Calu3 (cell line): ENCODE data around the gene PDCL3. TPM values are rescaled to one million over a fixed set of nuclear protein-coding genes. Genes with fewer than 3 reads are reported as not detected.

Source experiments
- BruUV-seq: library from RNA; stranded (reverse); fragments of 400-500 nt; replicated peaks from 2 replicates; lab custom pipeline; 2021; lab: Mats Ljungman, UMichigan
- CTCF ChIA-PET: fragments of 300-600 bp; sonication (Branson Sonifier 250); formaldehyde crosslinking; loops from one replicate; lab custom pipeline; 2022; ENCODE audit warnings: antibody characterized with exemption; lab: Charles Lee
- DNase-seq: peaks from one replicate; pipeline ENCODE4 v3.0.0; 2022
- H3K27ac Mint-ChIP-seq: one replicate; pipeline ENCODE4 v1.8.0; 2022; ENCODE audit warnings: mixed read lengths; ENCODE audit not compliant: unreplicated experiment
- H3K27me3 Mint-ChIP-seq: one replicate; pipeline ENCODE4 v1.8.0; 2022; ENCODE audit warnings: mixed read lengths; ENCODE audit not compliant: unreplicated experiment
- H3K36me3 Mint-ChIP-seq: one replicate; pipeline ENCODE4 v1.8.0; 2022; ENCODE audit warnings: mild to moderate bottlenecking, moderate library complexity, mixed read lengths; ENCODE audit not compliant: insufficient read depth, unreplicated experiment
- H3K4me1 Mint-ChIP-seq: one replicate; pipeline ENCODE4 v1.8.0; 2022; ENCODE audit warnings: mild to moderate bottlenecking, low read depth, mixed read lengths; ENCODE audit not compliant: unreplicated experiment
- H3K4me3 Mint-ChIP-seq: one replicate; pipeline ENCODE4 v1.8.0; 2022; ENCODE audit warnings: mild to moderate bottlenecking, low read depth, moderate library complexity, mixed read lengths; ENCODE audit not compliant: unreplicated experiment
- H3K9me3 Mint-ChIP-seq: one replicate; pipeline ENCODE4 v1.8.0; 2022; ENCODE audit warnings: low read depth, mixed read lengths; ENCODE audit not compliant: unreplicated experiment
- intact Hi-C: fragments of 100-400 bp; cut with micrococcal nuclease; formaldehyde crosslinking; loops from one replicate; pipeline ENCODE4 v1.10.0; 2022; ENCODE audit not compliant: unreplicated experiment
- total RNA-seq: library from RNA; stranded (reverse); gene quantifications from 2 replicates; pipeline ENCODE4 v1.2.3, GENCODE V29; 2022
- TF ChIP-seq, protein P1 (sequence below): fragments of 200-600 bp; IDR thresholded peaks from one replicate; pipeline ENCODE4 v1.8.0; 2022; ENCODE audit warnings: antibody characterized with exemption; ENCODE audit not compliant: unreplicated experiment

The PDCL3 gene
- total RNA-seq, 1 experiment from 2014 or later = 23.0 TPM

DNA sequence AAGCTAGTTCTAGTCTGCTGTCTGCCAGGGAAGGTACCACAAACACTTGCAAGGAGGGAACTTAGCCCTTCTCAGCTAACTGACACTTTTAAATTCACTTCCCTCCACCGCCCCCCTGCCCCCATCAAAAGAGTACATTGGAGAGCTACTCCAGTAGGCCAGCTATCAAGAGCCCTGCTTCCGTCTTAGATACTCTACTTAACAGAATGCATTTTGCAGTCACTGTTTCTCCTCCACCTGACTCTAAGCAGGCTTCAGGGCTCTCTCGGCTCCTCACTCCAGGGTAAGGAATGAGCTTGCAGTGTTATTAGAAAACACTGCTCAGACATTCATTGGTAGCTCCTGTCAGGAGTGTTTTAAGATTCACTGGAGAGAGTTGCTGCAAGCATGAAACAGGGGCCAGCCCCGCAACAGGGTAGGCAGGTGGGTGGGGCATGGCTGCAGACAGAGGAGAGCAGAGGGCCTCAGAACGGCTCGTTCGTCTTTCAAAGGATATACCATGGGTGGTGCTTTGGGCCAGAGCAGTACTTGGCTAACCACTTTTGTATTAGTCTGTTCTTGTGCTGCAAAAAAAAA, 35.3 kb upstream of the PDCL3 start:
- DNase-seq = no peak
- Mint-ChIP-seq H3K4me1 (no peaks in the 10 kb centered on the region), H3K9me3 (no peaks in the 10 kb centered on the region), H3K27ac (no peak overlapping the region), H3K27me3 (peaks cover 14% of the 10 kb centered on the region), H3K36me3 (no peaks in the 10 kb centered on the region), H3K4me3 (no peak overlapping the region)
- no TSS peak for BruUV-seq
- CTCF ChIA-PET = interaction anchor here (0.5 to 0.7 kb wide), 2 partner anchors 61 to 207 kb away, joined by 3 to 7 read pairs; no protein-coding TSS in a partner anchor
- intact Hi-C loops = no loop called here
- TF ChIP-seq, protein P1, sequence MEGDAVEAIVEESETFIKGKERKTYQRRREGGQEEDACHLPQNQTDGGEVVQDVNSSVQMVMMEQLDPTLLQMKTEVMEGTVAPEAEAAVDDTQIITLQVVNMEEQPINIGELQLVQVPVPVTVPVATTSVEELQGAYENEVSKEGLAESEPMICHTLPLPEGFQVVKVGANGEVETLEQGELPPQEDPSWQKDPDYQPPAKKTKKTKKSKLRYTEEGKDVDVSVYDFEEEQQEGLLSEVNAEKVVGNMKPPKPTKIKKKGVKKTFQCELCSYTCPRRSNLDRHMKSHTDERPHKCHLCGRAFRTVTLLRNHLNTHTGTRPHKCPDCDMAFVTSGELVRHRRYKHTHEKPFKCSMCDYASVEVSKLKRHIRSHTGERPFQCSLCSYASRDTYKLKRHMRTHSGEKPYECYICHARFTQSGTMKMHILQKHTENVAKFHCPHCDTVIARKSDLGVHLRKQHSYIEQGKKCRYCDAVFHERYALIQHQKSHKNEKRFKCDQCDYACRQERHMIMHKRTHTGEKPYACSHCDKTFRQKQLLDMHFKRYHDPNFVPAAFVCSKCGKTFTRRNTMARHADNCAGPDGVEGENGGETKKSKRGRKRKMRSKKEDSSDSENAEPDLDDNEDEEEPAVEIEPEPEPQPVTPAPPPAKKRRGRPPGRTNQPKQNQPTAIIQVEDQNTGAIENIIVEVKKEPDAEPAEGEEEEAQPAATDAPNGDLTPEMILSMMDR = no peak

DNA sequence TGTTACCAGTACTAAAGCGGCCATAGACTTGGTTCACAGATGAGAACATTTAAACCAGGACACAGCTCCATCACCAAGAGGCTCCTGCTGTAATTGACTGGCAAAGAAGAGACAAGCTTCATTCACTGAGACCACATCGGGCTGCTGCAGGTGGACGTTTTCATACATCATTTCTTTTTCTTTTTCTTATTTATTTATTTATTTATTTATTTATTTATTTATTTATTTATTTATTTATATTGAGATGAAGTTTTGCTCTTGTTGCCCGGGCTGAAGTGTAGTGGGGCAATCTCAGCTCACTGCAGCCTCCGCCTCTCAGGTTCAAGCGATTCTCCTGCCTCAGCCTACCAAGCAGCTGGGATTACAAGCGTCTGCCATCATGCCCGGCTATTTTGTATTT, 33.6 kb upstream of the PDCL3 start:
- H3K4me3 Mint-ChIP-seq = no peak overlapping the region
- peaks cover 28% of the 10 kb centered on the region for H3K27me3 Mint-ChIP-seq
- DNase-seq = no peak
- TF ChIP-seq, protein P1 = no peak
- H3K9me3 Mint-ChIP-seq = peaks cover 2% of the 10 kb centered on the region
- CTCF ChIA-PET = no interaction called here
- intact Hi-C loops = no loop called here
- no TSS peak for BruUV-seq
- no peak overlapping the region for H3K27ac Mint-ChIP-seq
- H3K36me3 Mint-ChIP-seq = no peaks in the 10 kb centered on the region
- no peaks in the 10 kb centered on the region for H3K4me1 Mint-ChIP-seq

- Mint-ChIP-seq H3K27ac (no peak overlapping the region), H3K9me3 (peaks cover 2% of the 10 kb centered on the region), H3K4me1 (no peaks in the 10 kb centered on the region), H3K36me3 (no peaks in the 10 kb centered on the region), H3K27me3 (peaks cover 28% of the 10 kb centered on the region), H3K4me3 (no peak overlapping the region)
- CTCF ChIA-PET = no interaction called here
- DNase-seq = no peak
- BruUV-seq = no TSS peak
- intact Hi-C loops = no loop called here
- TF ChIP-seq, protein P1 = no peak
These were observed 32.9 kb upstream of the PDCL3 start for GRCh38 chr2:100529900-100530299.

- Mint-ChIP-seq H3K4me1 (no peaks in the 10 kb centered on the region), H3K27ac (no peak overlapping the region), H3K36me3 (no peaks in the 10 kb centered on the region), H3K4me3 (no peak overlapping the region), H3K9me3 (peaks cover 2% of the 10 kb centered on the region), H3K27me3 (peaks cover 14% of the 10 kb centered on the region)
- no TSS peak for BruUV-seq
- no peak for DNase-seq
- intact Hi-C loops = no loop called here
- TF ChIP-seq, protein P1 = no peak
- CTCF ChIA-PET = no interaction called here
These were observed 26.9 kb upstream of the PDCL3 start for GRCh38 chr2:100535855-100536254.
